ENCODE data around the gene CLK3.

GRCh38 chr15:74598126-74598842, 17.4 kb upstream of the CLK3 start:
- 0 out of 2 replicates have a peak, but pooled peaks have one; percentile 17 for TF ChIP-seq POLR2AphosphoS5 (IDR thresholded peaks at IDR 0.05; ENCODE audit: low read depth, low read length)
- no peak for TF ChIP-seq REST (IDR thresholded peaks at IDR 0.05; ENCODE audit: insufficient read depth in 1 of 2, low read depth in 2 of 2, low read length in 2 of 2)
